GM12878 (cell line): ENCODE data around the gene IFITM2. TPM values are rescaled to one million over a fixed set of nuclear protein-coding genes. Genes with fewer than 3 reads are reported as not detected.

Experiments used
- ATAC-seq: fragments of 200-7000 bp; cut with Tn5 transposase; 3 replicates; pipeline ENCODE4 v1.9.1; 2020; ENCODE audit warnings: mild to moderate bottlenecking, moderate library complexity
- BruUV-seq: library from RNA; stranded (reverse); fragments of 400-500 nt; replicated peaks from 2 replicates; lab custom pipeline; 2021; lab: Mats Ljungman, UMichigan
- CTCF ChIA-PET: fragments of 300-600 bp; sonication (Branson Sonifier 250); formaldehyde crosslinking; extraction: SDS; loops from one replicate; lab custom pipeline; 2021; ENCODE audit warnings: inconsistent platforms; lab: Yijun Ruan, JAX
- POLR2A ChIA-PET: fragments of 350-600 bp; formaldehyde crosslinking; extraction: SDS; loops from one replicate; lab custom pipeline; 2021; ENCODE audit warnings: inconsistent platforms; lab: Charles Lee
- RAD21 ChIA-PET: fragments of 300-600 bp; sonication (Branson Sonifier 250); formaldehyde crosslinking; loops from one replicate; lab custom pipeline; 2023; ENCODE audit warnings: antibody characterized with exemption; ENCODE audit not compliant: unreplicated experiment; lab: Charles Lee
- SMC1A ChIA-PET: fragments of 300-600 bp; sonication (Branson Sonifier 250); formaldehyde crosslinking; loops from one replicate; lab custom pipeline; 2023; ENCODE audit not compliant: unreplicated experiment, uncharacterized antibody; lab: Charles Lee
- DNase-seq: peaks from one replicate; pipeline ENCODE4 v3.0.0-alpha.2; 2011; ENCODE audit warnings: low read depth, low spot score
- FAIRE-seq: peaks from 3 replicates; lab custom pipeline; 2011; peaks lifted over from hg19 to GRCh38; lab: Jason Lieb, UNC
- H2AFZ ChIP-seq: 2 replicates; pipeline ENCODE4 v1.6.0; 2011; ENCODE audit warnings: low read depth, low read length, control low read depth; ENCODE audit not compliant: control insufficient read depth
- H3K27ac ChIP-seq: 2 replicates; pipeline ENCODE4 v1.5.1; 2011; ENCODE audit warnings: control low read depth; ENCODE audit not compliant: control insufficient read depth, insufficient read depth
- H3K27me3 ChIP-seq, 2 experiments: replicated peaks in 1 of 2; 2 replicates each; pipeline versions ENCODE4 v1.6.0 to v1.6.1; 2011; ENCODE audit warnings: low read length in 1 of 2; ENCODE audit not compliant: control insufficient read depth in 2 of 2, insufficient read depth in 2 of 2
- H3K36me3 ChIP-seq, 2 experiments: 2 replicates each; pipeline ENCODE4 v1.5.1; 2011; ENCODE audit warnings: low read length in 1 of 2; ENCODE audit not compliant: control insufficient read depth in 2 of 2, insufficient read depth in 2 of 2
- H3K4me1 ChIP-seq: 2 replicates; pipeline ENCODE4 v1.6.1; 2011; ENCODE audit warnings: mild to moderate bottlenecking, low read length, moderate library complexity, mixed read lengths; ENCODE audit not compliant: control insufficient read depth, insufficient read depth
- H3K4me2 ChIP-seq: 2 replicates; pipeline ENCODE4 v1.6.0; 2011; ENCODE audit warnings: control low read depth; ENCODE audit not compliant: control insufficient read depth, insufficient read depth
- H3K4me3 ChIP-seq: fragments of 200-600 bp; sonication (generic); 2 replicates; pipeline ENCODE4 v1.5.1; 2016
- H3K79me2 ChIP-seq: 2 replicates; pipeline ENCODE4 v1.6.0; 2011; ENCODE audit warnings: low read length; ENCODE audit not compliant: control insufficient read depth, insufficient read depth
- H3K9ac ChIP-seq: 2 replicates; pipeline ENCODE4 v1.8.0; 2011; ENCODE audit warnings: low read length, control low read depth, mixed read lengths; ENCODE audit not compliant: control insufficient read depth, insufficient read depth
- H3K9me3 ChIP-seq: replicated peaks from 3 replicates; pipeline ENCODE4 v1.5.1; 2011; ENCODE audit warnings: mild to moderate bottlenecking, low read length; ENCODE audit not compliant: control insufficient read depth, insufficient read depth
- H4K20me1 ChIP-seq: 2 replicates; pipeline ENCODE4 v1.6.0; 2011; ENCODE audit not compliant: control insufficient read depth, insufficient read depth
- BMI1 ChIP-seq: fragments of 450-650 bp; IDR thresholded peaks from 2 replicates; pipeline ENCODE4 v1.6.1; 2016; ENCODE audit warnings: mild to moderate bottlenecking, moderate library complexity, borderline replicate concordance
- EGR1 ChIP-seq, 2 experiments: IDR thresholded peaks; 1 replicate in 1 of 2; 2 replicates in 1 of 2; pipeline ENCODE4 v1.6.1; 2011 to 2012; ENCODE audit warnings: low read depth in 2 of 2, low read length in 2 of 2, borderline replicate concordance in 1 of 2, mild to moderate bottlenecking in 1 of 2, moderate library complexity in 1 of 2
- ESRRA ChIP-seq: IDR thresholded peaks from 2 replicates; pipeline ENCODE4 v1.6.1; 2012; ENCODE audit warnings: mild to moderate bottlenecking, low read length, improper control_type of control experiment
- HDGF ChIP-seq: fragments of 450-650 bp; IDR thresholded peaks from 2 replicates; pipeline ENCODE4 v1.6.1; 2016; ENCODE audit warnings: antibody characterized with exemption
- NBN ChIP-seq: fragments of 450-650 bp; IDR thresholded peaks from 2 replicates; pipeline ENCODE4 v1.6.1; 2016
- NFIC ChIP-seq: IDR thresholded peaks from 2 replicates; pipeline ENCODE4 v1.6.1; 2012; ENCODE audit warnings: low read depth, mild to moderate bottlenecking, inconsistent platforms, low read length, moderate library complexity
- NR2F1 ChIP-seq: fragments of 450-650 bp; conservative IDR thresholded peaks from 2 replicates; pipeline ENCODE4 v1.6.1; 2017; ENCODE audit warnings: mild to moderate bottlenecking
- NRF1 ChIP-seq: conservative IDR thresholded peaks from 2 replicates; pipeline ENCODE4 v1.6.1; 2011; ENCODE audit warnings: mild to moderate bottlenecking, low read depth, low read length, improper control_type of control experiment
- TARDBP ChIP-seq: IDR thresholded peaks from 2 replicates; pipeline ENCODE4 v1.6.1; 2016; ENCODE audit warnings: borderline replicate concordance
- TCF12 ChIP-seq: IDR thresholded peaks from 2 replicates; pipeline ENCODE4 v1.6.1; 2011; ENCODE audit warnings: low read depth, mild to moderate bottlenecking, low read length
- TCF3 ChIP-seq: IDR thresholded peaks from 2 replicates; pipeline ENCODE4 v1.6.1; 2012; ENCODE audit warnings: low read depth, mild to moderate bottlenecking, low read length, borderline replicate concordance; ENCODE audit not compliant: insufficient read depth
- TCF7 ChIP-seq: IDR thresholded peaks from 2 replicates; pipeline ENCODE4 v1.6.1; 2014; ENCODE audit warnings: antibody characterized with exemption, borderline replicate concordance
- WRNIP1 ChIP-seq: IDR thresholded peaks from 2 replicates; pipeline ENCODE4 v1.6.1; 2011; ENCODE audit warnings: low read depth, low read length, improper control_type of control experiment, borderline replicate concordance
- WGBS: methylation state at CpG from one replicate; pipeline ENCODE4 v1.1.6; 2016; ENCODE audit warnings: low lambda C conversion rate; ENCODE audit not compliant: insufficient replicate concordance, insufficient coverage; ENCODE audit errors: missing lambda C conversion rate; 5-methylcytosine and 5-hydroxymethylcytosine counted together
- in situ Hi-C: fragments of 300-500 bp; cut with MboI; formaldehyde crosslinking; loops from 9 replicates; pipeline ENCODE4 v1.14.3; 2018; ENCODE audit warnings: mixed read lengths
- intact Hi-C: fragments of 100-400 bp; cut with micrococcal nuclease; formaldehyde crosslinking; loops from one replicate; pipeline ENCODE4 v1.14.2; 2022; ENCODE audit not compliant: unreplicated experiment
- polyA plus RNA-seq, 11 experiments: library from polyadenylated mRNA; depleted of rRNA in 4 of 11; unstranded in 6 of 11; stranded (reverse) in 5 of 11; fragments of >200 nt; fragmentation: Nextera tagmentation in 4 of 11; fragmentation: Illumina TruSeq in 1 of 11; extraction: Ambion mirVana in 4 of 11; extraction: Trizol in 1 of 11; gene quantifications; 1 replicate in 1 of 11; 2 replicates in 10 of 11; pipeline versions ENCODE4 v1.2.1 to v1.2.3, GENCODE V29; 2011 to 2016; ENCODE audit warnings: inconsistent platforms in 2 of 11, missing spikeins in 2 of 11, low read depth in 1 of 11
- total RNA-seq, 4 experiments: library from RNA; depleted of rRNA in 3 of 4; stranded (reverse); fragments of >200 nt in 3 of 4; fragmentation: Illumina TruSeq in 1 of 4; extraction: Trizol in 1 of 4; gene quantifications; 2 replicates each; pipeline versions ENCODE4 v1.2.1 to v1.2.3, GENCODE V29; 2013 to 2021
- TF ChIP-seq, protein P1 (sequence below): IDR thresholded peaks from 2 replicates; pipeline ENCODE4 v1.6.1; 2012; ENCODE audit warnings: low read length, inconsistent platforms
- TF ChIP-seq, protein P2 (sequence below): fragments of 450-650 bp; IDR thresholded peaks from 2 replicates; pipeline ENCODE4 v1.6.1; 2018; ENCODE audit warnings: borderline replicate concordance, mild to moderate bottlenecking; ENCODE audit not compliant: partially characterized antibody
- TF ChIP-seq, protein P3 (sequence below): fragments of 450-650 bp; IDR thresholded peaks from 2 replicates; pipeline ENCODE4 v1.6.1; 2018; ENCODE audit warnings: mild to moderate bottlenecking, low read depth, moderate library complexity; ENCODE audit not compliant: partially characterized antibody
- TF ChIP-seq, protein P4 (sequence below): fragments of 450-650 bp; IDR thresholded peaks from 2 replicates; pipeline ENCODE4 v1.6.1; 2017; ENCODE audit warnings: mild to moderate bottlenecking

The IFITM2 gene
- total and polyA plus RNA-seq, 10 of the 15 experiments (the other 5 are each of a cell fraction or from before 2014, with no cell fraction given), result 116 to 3,672 (median 724) TPM

DNA sequence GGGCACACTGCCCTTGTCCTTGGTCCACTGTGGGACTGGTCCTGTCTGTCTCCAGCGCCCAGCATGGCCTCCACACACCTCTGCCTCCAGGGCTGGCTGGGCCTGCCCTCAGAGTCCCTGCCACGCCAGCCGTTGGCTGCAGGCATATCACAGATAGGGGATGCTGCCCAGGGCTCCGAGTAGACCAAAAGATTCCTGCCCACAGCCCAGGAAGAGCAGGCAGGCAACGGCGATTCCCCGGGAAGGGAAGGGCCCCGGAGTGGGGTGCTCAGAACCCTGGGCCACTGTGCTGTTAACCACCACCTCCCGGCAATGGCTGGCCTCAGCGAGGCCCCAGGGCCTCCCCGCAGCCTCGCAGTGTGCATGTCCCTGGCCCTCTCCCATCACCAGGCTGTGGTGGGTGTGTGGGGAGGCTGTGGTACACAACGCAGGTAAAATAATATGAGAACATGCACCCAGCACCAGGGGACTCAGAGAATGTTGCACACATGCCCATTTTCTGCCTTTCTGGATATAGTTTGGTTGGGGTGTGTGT, 10.5 kb upstream of the IFITM2 start:
- intact Hi-C loops, result no loop called here
- in situ Hi-C loops, result no loop called here
- ChIA-PET RAD21 (no interaction called here), SMC1A (no interaction called here), POLR2A (no interaction called here), CTCF (no interaction called here)
- no peak overlapping the region for H3K4me2 ChIP-seq
- DNase-seq (no peak), FAIRE-seq (no peak), ATAC-seq (peak; percentile 11; the same call in 2 of the 3 replicates)
- BruUV-seq, result no TSS peak
- H3K4me1 ChIP-seq, result no peaks in the 10 kb centered on the region
- WGBS, result 73% methylated on average over 13 of the region's 13 CpGs
- no peak overlapping the region for H3K9ac ChIP-seq
- H3K79me2 ChIP-seq, result no peaks in the 10 kb centered on the region
- H4K20me1 ChIP-seq, result no peaks in the 10 kb centered on the region
- H3K9me3 ChIP-seq, result no peaks in the 10 kb centered on the region
- H3K36me3 ChIP-seq, result no peaks in the 10 kb centered on the region
- H2AFZ ChIP-seq, result no peak overlapping the region
- H3K27ac ChIP-seq, result no peak overlapping the region
- no peaks in the 10 kb centered on the region; a peak in 1 of 4 replicates for H3K27me3 ChIP-seq
- no peak overlapping the region for H3K4me3 ChIP-seq
- TF ChIP-seq WRNIP1 (no peak), BMI1 (no peak), NBN (no peak), TARDBP (no peak), NRF1 (no peak), TCF7 (no peak), ESRRA (no peak), TCF12 (no peak), EGR1 (IDR thresholded peaks at IDR 0.05; ENCODE audit: borderline replicate concordance in 1 of 2, low read depth in 2 of 2, low read length in 2 of 2) (no peak), NFIC (no peak), NR2F1 (no peak), HDGF (no peak), TCF3 (no peak)
- TF ChIP-seq, protein P1, sequence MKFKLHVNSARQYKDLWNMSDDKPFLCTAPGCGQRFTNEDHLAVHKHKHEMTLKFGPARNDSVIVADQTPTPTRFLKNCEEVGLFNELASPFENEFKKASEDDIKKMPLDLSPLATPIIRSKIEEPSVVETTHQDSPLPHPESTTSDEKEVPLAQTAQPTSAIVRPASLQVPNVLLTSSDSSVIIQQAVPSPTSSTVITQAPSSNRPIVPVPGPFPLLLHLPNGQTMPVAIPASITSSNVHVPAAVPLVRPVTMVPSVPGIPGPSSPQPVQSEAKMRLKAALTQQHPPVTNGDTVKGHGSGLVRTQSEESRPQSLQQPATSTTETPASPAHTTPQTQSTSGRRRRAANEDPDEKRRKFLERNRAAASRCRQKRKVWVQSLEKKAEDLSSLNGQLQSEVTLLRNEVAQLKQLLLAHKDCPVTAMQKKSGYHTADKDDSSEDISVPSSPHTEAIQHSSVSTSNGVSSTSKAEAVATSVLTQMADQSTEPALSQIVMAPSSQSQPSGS, result no peak
- TF ChIP-seq, protein P2, sequence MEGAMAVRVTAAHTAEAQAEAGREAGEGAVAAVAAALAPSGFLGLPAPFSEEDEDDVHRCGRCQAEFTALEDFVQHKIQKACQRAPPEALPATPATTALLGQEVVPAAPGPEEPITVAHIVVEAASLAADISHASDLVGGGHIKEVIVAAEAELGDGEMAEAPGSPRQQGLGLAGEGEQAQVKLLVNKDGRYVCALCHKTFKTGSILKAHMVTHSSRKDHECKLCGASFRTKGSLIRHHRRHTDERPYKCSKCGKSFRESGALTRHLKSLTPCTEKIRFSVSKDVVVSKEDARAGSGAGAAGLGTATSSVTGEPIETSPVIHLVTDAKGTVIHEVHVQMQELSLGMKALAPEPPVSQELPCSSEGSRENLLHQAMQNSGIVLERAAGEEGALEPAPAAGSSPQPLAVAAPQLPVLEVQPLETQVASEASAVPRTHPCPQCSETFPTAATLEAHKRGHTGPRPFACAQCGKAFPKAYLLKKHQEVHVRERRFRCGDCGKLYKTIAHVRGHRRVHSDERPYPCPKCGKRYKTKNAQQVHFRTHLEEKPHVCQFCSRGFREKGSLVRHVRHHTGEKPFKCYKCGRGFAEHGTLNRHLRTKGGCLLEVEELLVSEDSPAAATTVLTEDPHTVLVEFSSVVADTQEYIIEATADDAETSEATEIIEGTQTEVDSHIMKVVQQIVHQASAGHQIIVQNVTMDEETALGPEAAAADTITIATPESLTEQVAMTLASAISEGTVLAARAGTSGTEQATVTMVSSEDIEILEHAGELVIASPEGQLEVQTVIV, result no peak
- TF ChIP-seq, protein P3, sequence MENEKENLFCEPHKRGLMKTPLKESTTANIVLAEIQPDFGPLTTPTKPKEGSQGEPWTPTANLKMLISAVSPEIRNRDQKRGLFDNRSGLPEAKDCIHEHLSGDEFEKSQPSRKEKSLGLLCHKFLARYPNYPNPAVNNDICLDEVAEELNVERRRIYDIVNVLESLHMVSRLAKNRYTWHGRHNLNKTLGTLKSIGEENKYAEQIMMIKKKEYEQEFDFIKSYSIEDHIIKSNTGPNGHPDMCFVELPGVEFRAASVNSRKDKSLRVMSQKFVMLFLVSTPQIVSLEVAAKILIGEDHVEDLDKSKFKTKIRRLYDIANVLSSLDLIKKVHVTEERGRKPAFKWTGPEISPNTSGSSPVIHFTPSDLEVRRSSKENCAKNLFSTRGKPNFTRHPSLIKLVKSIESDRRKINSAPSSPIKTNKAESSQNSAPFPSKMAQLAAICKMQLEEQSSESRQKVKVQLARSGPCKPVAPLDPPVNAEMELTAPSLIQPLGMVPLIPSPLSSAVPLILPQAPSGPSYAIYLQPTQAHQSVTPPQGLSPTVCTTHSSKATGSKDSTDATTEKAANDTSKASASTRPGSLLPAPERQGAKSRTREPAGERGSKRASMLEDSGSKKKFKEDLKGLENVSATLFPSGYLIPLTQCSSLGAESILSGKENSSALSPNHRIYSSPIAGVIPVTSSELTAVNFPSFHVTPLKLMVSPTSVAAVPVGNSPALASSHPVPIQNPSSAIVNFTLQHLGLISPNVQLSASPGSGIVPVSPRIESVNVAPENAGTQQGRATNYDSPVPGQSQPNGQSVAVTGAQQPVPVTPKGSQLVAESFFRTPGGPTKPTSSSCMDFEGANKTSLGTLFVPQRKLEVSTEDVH, result no peak
- TF ChIP-seq, protein P4, sequence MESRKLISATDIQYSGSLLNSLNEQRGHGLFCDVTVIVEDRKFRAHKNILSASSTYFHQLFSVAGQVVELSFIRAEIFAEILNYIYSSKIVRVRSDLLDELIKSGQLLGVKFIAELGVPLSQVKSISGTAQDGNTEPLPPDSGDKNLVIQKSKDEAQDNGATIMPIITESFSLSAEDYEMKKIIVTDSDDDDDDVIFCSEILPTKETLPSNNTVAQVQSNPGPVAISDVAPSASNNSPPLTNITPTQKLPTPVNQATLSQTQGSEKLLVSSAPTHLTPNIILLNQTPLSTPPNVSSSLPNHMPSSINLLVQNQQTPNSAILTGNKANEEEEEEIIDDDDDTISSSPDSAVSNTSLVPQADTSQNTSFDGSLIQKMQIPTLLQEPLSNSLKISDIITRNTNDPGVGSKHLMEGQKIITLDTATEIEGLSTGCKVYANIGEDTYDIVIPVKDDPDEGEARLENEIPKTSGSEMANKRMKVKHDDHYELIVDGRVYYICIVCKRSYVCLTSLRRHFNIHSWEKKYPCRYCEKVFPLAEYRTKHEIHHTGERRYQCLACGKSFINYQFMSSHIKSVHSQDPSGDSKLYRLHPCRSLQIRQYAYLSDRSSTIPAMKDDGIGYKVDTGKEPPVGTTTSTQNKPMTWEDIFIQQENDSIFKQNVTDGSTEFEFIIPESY, result no peak
